PC-3 (cell line): ENCODE measurements around the gene CFI. TPM values are rescaled to one million over a fixed set of nuclear protein-coding genes. Genes with fewer than 3 reads are reported as not detected.
A peak's percentile ranks its signal among the peaks of the same experiment; 100 is the strongest.

Source experiments
- ATAC-seq: fragments of 200-7000 bp; cut with Tn5 transposase; 2 replicates; pipeline ENCODE4 v1.9.1; 2020; ENCODE audit warnings: mild to moderate bottlenecking, moderate library complexity
- BruUV-seq: library from RNA; stranded (reverse); fragments of 400-500 nt; replicated peaks from 2 replicates; lab custom pipeline; 2021; lab: Mats Ljungman, UMichigan
- CTCF ChIA-PET: fragments of 300-600 bp; sonication (Branson Sonifier 250); formaldehyde crosslinking; loops from one replicate; lab custom pipeline; 2022; ENCODE audit warnings: antibody characterized with exemption; lab: Charles Lee
- POLR2A ChIA-PET: fragments of 300-600 bp; sonication (Branson Sonifier 250); formaldehyde crosslinking; loops from one replicate; lab custom pipeline; 2022; ENCODE audit warnings: antibody characterized with exemption; ENCODE audit not compliant: unreplicated experiment; lab: Charles Lee
- DNase-seq: peaks from one replicate; pipeline ENCODE4 v3.0.0-alpha.2; 2015
- H2AFZ ChIP-seq: fragments of 300-600 bp; sonication (generic); 2 replicates; pipeline ENCODE4 v1.6.0; 2016; ENCODE audit warnings: antibody characterized with exemption, low read length
- H3F3A ChIP-seq: fragments of 300-600 bp; sonication (generic); one replicate; pipeline ENCODE4 v1.6.0; 2017; ENCODE audit warnings: antibody characterized with exemption, low read length, control low read depth, mild to moderate bottlenecking; ENCODE audit not compliant: unreplicated experiment
- H3K27ac ChIP-seq: fragments of 300-600 bp; sonication (generic); 2 replicates; pipeline ENCODE4 v1.5.1; 2016; ENCODE audit warnings: mild to moderate bottlenecking, low read length
- H3K27me3 ChIP-seq: fragments of 300-600 bp; sonication (generic); 2 replicates; pipeline ENCODE4 v1.6.1; 2016; ENCODE audit warnings: low read length, mixed read lengths
- H3K36me3 ChIP-seq: fragments of 300-600 bp; sonication (generic); 2 replicates; pipeline ENCODE4 v1.6.1; 2016; ENCODE audit warnings: low read depth, mixed run types, low read length, mixed read lengths
- H3K4me1 ChIP-seq: fragments of 300-600 bp; sonication (generic); 2 replicates; pipeline ENCODE4 v1.5.1; 2016; ENCODE audit warnings: low read length; ENCODE audit not compliant: insufficient read depth
- H3K4me2 ChIP-seq: fragments of 300-600 bp; sonication (generic); 2 replicates; pipeline ENCODE4 v1.6.0; 2016; ENCODE audit warnings: low read length
- H3K4me3 ChIP-seq: fragments of 300-600 bp; sonication (generic); 2 replicates; pipeline ENCODE4 v1.5.1; 2016; ENCODE audit warnings: mild to moderate bottlenecking, low read length, mixed read lengths
- H3K79me2 ChIP-seq: fragments of 300-600 bp; sonication (generic); 2 replicates; pipeline ENCODE4 v1.6.1; 2017; ENCODE audit warnings: low read length, mixed read lengths
- H3K9ac ChIP-seq: fragments of 300-600 bp; sonication (generic); 2 replicates; pipeline ENCODE4 v1.6.0; 2016; ENCODE audit warnings: mild to moderate bottlenecking, low read length
- H3K9me2 ChIP-seq: fragments of 300-600 bp; sonication (generic); replicated peaks from 2 replicates; pipeline ENCODE4 v1.6.1; 2016; ENCODE audit warnings: mixed run types, low read length, mixed read lengths
- H3K9me3 ChIP-seq: fragments of 300-600 bp; sonication (generic); 2 replicates; pipeline ENCODE4 v1.6.1; 2016; ENCODE audit warnings: low read length, mixed read lengths
- H4K20me1 ChIP-seq: fragments of 300-600 bp; sonication (generic); 2 replicates; pipeline ENCODE4 v1.6.1; 2016; ENCODE audit warnings: low read length, mixed read lengths
- CTCF ChIP-seq: fragments of 300-600 bp; sonication (generic); conservative IDR thresholded peaks from 2 replicates; pipeline ENCODE4 v1.5.1; 2017; ENCODE audit warnings: antibody characterized with exemption, low read depth, mild to moderate bottlenecking, low read length
- EZH2 ChIP-seq: fragments of 300-600 bp; sonication (generic); IDR thresholded peaks from one replicate; pipeline ENCODE4 v1.6.1; 2017; ENCODE audit warnings: antibody characterized with exemption, mild to moderate bottlenecking, low read length; ENCODE audit not compliant: unreplicated experiment
- EZH2phosphoT487 ChIP-seq: fragments of 300-600 bp; sonication (generic); IDR thresholded peaks from 2 replicates; pipeline ENCODE4 v1.6.1; 2018; ENCODE audit warnings: mild to moderate bottlenecking, antibody characterized with exemption, low read length, borderline replicate concordance
- intact Hi-C: fragments of 100-400 bp; cut with micrococcal nuclease; formaldehyde crosslinking; loops from 2 replicates; pipeline ENCODE4 v1.9.0; 2023
- total RNA-seq: library from RNA; depleted of rRNA; stranded (reverse); fragments of >200 nt; gene quantifications from 2 replicates; pipeline ENCODE4 v1.2.3, GENCODE V29; 2014

CFI gene
- total RNA-seq, 1 experiment from 2014 or later = not detected

DNA sequence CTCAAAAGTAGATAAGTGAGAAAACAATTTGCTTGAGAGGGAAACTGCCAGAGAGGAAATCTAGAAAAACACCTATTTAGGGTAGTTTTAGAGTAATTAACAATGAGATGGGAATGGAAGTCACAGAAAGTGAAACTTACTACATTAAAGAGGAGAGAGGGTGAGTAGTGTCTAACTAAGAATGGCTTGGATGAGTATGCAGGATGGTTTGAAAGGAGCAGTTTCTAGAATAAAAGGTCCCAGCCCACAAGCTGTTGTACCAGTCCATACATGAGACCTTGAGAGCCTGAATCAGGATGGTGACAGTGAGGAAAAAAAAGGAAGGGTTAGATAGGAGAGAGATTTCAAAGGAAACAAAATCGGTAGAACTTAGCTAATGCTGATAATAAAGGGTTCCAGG lies 15.1 kb upstream of the CFI start:
- no peak for ATAC-seq
- no peak overlapping the region for H3K27ac ChIP-seq
- peaks cover 8% of the 10 kb centered on the region; the same call in 1 of the 2 replicates for H3K4me1 ChIP-seq
- H3K79me2 ChIP-seq = peaks cover 52% of the 10 kb centered on the region
- no peak overlapping the region for H2AFZ ChIP-seq
- ChIA-PET POLR2A (no interaction called here), CTCF (no interaction called here)
- no TSS peak for BruUV-seq
- H3K9me3 ChIP-seq = no peaks in the 10 kb centered on the region
- no peaks in the 10 kb centered on the region for H3K27me3 ChIP-seq
- H3K36me3 ChIP-seq = peaks cover 23% of the 10 kb centered on the region; the same call in 1 of the 2 replicates
- intact Hi-C loops = loop anchor here (5.0 kb wide), 1 partner anchor 385 kb away; the partner anchor contains the start of gene SEC24B
- H3K4me3 ChIP-seq = peak overlapping the region; percentile 98
- no peak for TF ChIP-seq EZH2
- no peak for TF ChIP-seq EZH2phosphoT487
- TF ChIP-seq CTCF = no peak
- H3F3A ChIP-seq = no peaks in the 10 kb centered on the region
- peak overlapping the region; percentile 99; the same call in 1 of the 2 replicates for H3K9ac ChIP-seq
- no peaks in the 10 kb centered on the region for H3K9me2 ChIP-seq
- DNase-seq = no peak
- H4K20me1 ChIP-seq = no peaks in the 10 kb centered on the region
- peak overlapping the region; percentile 92 for H3K4me2 ChIP-seq

DNA sequence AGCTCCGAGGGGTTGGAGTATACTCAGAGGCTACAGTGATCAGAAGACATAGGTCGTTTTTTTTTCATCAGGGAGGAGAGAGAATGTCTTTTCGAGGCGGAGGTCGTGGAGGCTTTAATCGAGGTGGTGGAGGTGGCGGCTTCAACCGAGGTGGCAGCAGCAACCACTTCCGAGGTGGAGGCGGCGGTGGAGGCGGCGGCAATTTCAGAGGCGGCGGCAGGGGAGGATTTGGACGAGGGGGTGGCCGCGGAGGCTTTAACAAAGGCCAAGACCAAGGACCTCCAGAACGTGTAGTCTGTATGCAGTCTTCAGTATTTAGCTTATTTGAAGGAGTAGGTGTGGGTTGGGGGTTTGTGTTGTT lies 14.3 kb upstream of the CFI start:
- H3K4me1 ChIP-seq = peaks cover 8% of the 10 kb centered on the region; the same call in 1 of the 2 replicates
- H3K9me2 ChIP-seq = no peaks in the 10 kb centered on the region
- no peaks in the 10 kb centered on the region for H3F3A ChIP-seq
- peak overlapping the region; percentile 98 for H2AFZ ChIP-seq
- peaks cover 52% of the 10 kb centered on the region for H3K79me2 ChIP-seq
- POLR2A ChIA-PET = no interaction called here
- H3K4me3 ChIP-seq = peak overlapping the region; percentile 98
- peak overlapping the region; percentile 99 for H3K9ac ChIP-seq
- H3K27me3 ChIP-seq = no peaks in the 10 kb centered on the region
- H3K36me3 ChIP-seq = peaks cover 20% of the 10 kb centered on the region; the same call in 1 of the 2 replicates
- ATAC-seq (no peak; the same call in 1 of the 2 replicates), DNase-seq (no peak)
- no TSS peak for BruUV-seq
- CTCF ChIA-PET = no interaction called here
- H3K9me3 ChIP-seq = no peaks in the 10 kb centered on the region
- intact Hi-C loops = loop anchor here (5.0 kb wide), 1 partner anchor 384 kb away; the partner anchor contains the start of gene SEC24B
- no peaks in the 10 kb centered on the region for H4K20me1 ChIP-seq
- H3K27ac ChIP-seq = peak overlapping the region; percentile 79
- TF ChIP-seq CTCF (no peak), EZH2 (no peak), EZH2phosphoT487 (no peak)
- peak overlapping the region; percentile 92 for H3K4me2 ChIP-seq
